Chondrocyte (in vitro differentiated cells): ENCODE results near the gene FAM234B. TPM values are rescaled to one million over a fixed set of nuclear protein-coding genes. Genes with fewer than 3 reads are reported as not detected.
"Not testable (repeated sequence)": the region's sequence is repeated elsewhere in the genome, so short reads cannot be mapped to it uniquely, and the experiment has no call there.

Source experiments
- DNase-seq: peaks from one replicate; pipeline ENCODE4 v3.0.0; 2021; ENCODE audit warnings: mixed read lengths, low spot score
- H3K27ac Mint-ChIP-seq: one replicate; pipeline ENCODE4 v1.8.0; 2021; ENCODE audit warnings: mild to moderate bottlenecking, moderate library complexity, mixed read lengths; ENCODE audit not compliant: unreplicated experiment
- H3K27me3 Mint-ChIP-seq: 2 replicates; pipeline ENCODE4 v1.8.0; 2021; ENCODE audit warnings: low read depth, mixed read lengths
- H3K36me3 Mint-ChIP-seq: 2 replicates; pipeline ENCODE4 v1.8.0; 2021; ENCODE audit warnings: low read depth, mixed read lengths
- H3K4me1 Mint-ChIP-seq: 2 replicates; pipeline ENCODE4 v1.8.0; 2021; ENCODE audit warnings: low read depth, mild to moderate bottlenecking, mixed read lengths
- H3K4me3 Mint-ChIP-seq: one replicate; pipeline ENCODE4 v1.8.0; 2021; ENCODE audit warnings: mild to moderate bottlenecking, moderate library complexity, mixed read lengths; ENCODE audit not compliant: unreplicated experiment
- H3K9me3 Mint-ChIP-seq: 2 replicates; pipeline ENCODE4 v1.8.0; 2021; ENCODE audit warnings: low read depth, mixed read lengths
- CTCF ChIP-seq: fragments of 200-600 bp; sonication (generic); IDR thresholded peaks from 2 replicates; pipeline ENCODE4 v1.5.0; 2021; ENCODE audit warnings: antibody characterized with exemption, mild to moderate bottlenecking, moderate library complexity
- total RNA-seq: library from RNA; stranded (reverse); gene quantifications from 3 replicates; pipeline ENCODE4 v1.2.1, GENCODE V29; 2021

The FAM234B gene
- total RNA-seq, 1 donor from 2014 or later: 3.8 TPM

DNA sequence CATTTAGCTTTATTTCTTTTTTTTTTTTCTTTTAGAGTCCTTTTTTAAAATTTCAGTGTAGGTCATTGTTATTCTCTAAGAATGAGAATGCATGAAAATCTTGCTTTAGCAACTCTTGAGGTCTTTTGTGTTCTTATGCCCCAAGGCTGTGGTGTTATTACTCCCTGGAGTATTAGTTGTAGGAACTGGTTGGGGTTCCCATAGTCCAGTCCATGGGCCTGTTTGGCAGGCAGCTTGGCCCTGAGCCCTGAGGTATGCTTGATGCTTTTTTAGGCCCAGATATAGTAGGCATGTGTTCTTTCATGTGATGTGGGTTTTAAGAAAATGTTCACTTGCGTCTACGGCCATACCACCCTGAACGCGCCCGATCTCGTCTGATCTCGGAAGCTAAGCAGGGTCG is 1.6 kb downstream of the FAM234B start:
- H3K27ac Mint-ChIP-seq: no peak overlapping the region
- no peaks in the 10 kb centered on the region for H3K9me3 Mint-ChIP-seq
- no peaks in the 10 kb centered on the region for H3K36me3 Mint-ChIP-seq
- no peak for DNase-seq
- no peak overlapping the region for H3K4me3 Mint-ChIP-seq
- TF ChIP-seq CTCF: no peak
- H3K27me3 Mint-ChIP-seq: peaks cover 3% of the 10 kb centered on the region
- H3K4me1 Mint-ChIP-seq: peaks cover 30% of the 10 kb centered on the region

DNA sequence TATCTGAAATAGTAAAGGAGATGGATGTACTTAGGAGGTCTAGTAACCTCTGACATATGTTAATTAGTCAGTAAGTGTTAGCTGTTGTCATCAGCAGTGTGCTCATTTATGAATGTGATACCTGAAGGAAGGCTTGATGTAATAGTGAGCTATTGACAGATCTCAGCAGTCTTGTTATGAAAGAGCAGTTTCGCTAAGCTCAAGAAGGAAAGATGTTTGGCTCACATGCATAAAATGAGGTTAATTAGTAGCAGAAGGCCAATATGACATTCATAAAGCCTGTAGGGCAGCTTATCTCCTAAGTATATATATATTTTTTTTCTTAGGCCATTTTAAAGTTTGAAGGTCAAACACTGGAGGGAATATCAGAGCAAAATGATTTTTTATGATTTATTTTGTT is 2.8 kb downstream of the FAM234B start:
- Mint-ChIP-seq H3K4me3 (no peak overlapping the region), H3K36me3 (no peaks in the 10 kb centered on the region), H3K9me3 (no peaks in the 10 kb centered on the region), H3K27ac (no peak overlapping the region), H3K27me3 (no peaks in the 10 kb centered on the region), H3K4me1 (peaks cover 38% of the 10 kb centered on the region)
- no peak for DNase-seq
- no peak for TF ChIP-seq CTCF

GRCh38 chr12:13049816-13050215 is 5.6 kb downstream of the FAM234B start:
- Mint-ChIP-seq H3K4me1 (peaks cover 31% of the 10 kb centered on the region), H3K4me3 (no peak overlapping the region), H3K27ac (no peak overlapping the region), H3K36me3 (peaks cover 2% of the 10 kb centered on the region), H3K9me3 (peaks cover 9% of the 10 kb centered on the region), H3K27me3 (no peaks in the 10 kb centered on the region)
- TF ChIP-seq CTCF: no peak
- DNase-seq: no peak

GRCh38 chr12:13052421-13052820 is 8.2 kb downstream of the FAM234B start:
- H3K4me3 Mint-ChIP-seq: no peak overlapping the region
- no peak for TF ChIP-seq CTCF
- peaks cover 9% of the 10 kb centered on the region for H3K9me3 Mint-ChIP-seq
- H3K27ac Mint-ChIP-seq: no peak overlapping the region
- no peaks in the 10 kb centered on the region for H3K27me3 Mint-ChIP-seq
- H3K4me1 Mint-ChIP-seq: peaks cover 20% of the 10 kb centered on the region
- DNase-seq: no peak
- H3K36me3 Mint-ChIP-seq: peaks cover 5% of the 10 kb centered on the region

- H3K27me3 Mint-ChIP-seq, H3K4me3 Mint-ChIP-seq, DNase-seq, H3K9me3 Mint-ChIP-seq, H3K27ac Mint-ChIP-seq, H3K36me3 Mint-ChIP-seq: not testable (repeated sequence)
- H3K4me1 Mint-ChIP-seq: peaks cover 20% of the 10 kb centered on the region
Measured at GRCh38 chr12:13053617-13054016, 9.4 kb downstream of the FAM234B start.

- no peaks in the 10 kb centered on the region for H3K9me3 Mint-ChIP-seq
- no peaks in the 10 kb centered on the region for H3K4me1 Mint-ChIP-seq
- no peak for TF ChIP-seq CTCF
- no peaks in the 10 kb centered on the region for H3K27me3 Mint-ChIP-seq
- no peak for DNase-seq
- H3K27ac Mint-ChIP-seq: no peak overlapping the region
- H3K36me3 Mint-ChIP-seq: peaks cover 17% of the 10 kb centered on the region
- no peak overlapping the region for H3K4me3 Mint-ChIP-seq
Measured at GRCh38 chr12:13060581-13060980, 16.4 kb downstream of the FAM234B start.
